HS-5 (cell line): ENCODE measurements around the gene SUV39H2.
"Not testable (repeated sequence)": the region's sequence is repeated elsewhere in the genome, so short reads cannot be mapped to it uniquely, and the experiment has no call there.

ENCODE experiments used
- DNase-seq: peaks from one replicate; pipeline ENCODE4 v3.0.0-alpha.2; 2012; ENCODE audit warnings: low read depth

SUV39H2 gene

DNA sequence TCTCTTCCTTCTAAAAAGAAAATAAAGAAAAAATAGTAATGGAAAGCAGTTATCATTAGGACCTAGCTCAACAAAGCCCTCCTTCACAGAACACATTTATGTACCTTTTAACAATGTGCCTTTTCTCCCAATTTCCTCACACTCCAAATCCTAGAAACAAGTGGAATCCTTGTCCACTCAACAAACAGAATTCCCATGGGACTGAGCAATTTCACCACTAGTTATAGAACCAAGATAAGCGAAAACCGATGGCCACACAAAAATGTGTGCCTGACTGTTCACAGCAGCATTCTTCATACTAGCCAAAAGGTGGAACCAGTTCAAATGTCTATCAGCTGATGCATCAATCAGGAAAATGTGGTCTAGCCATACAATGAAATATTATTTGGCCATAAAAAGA is 57.9 kb downstream of the SUV39H2 start:
- no peak for DNase-seq

GRCh38 chr10:14938971-14939370 is 60.3 kb downstream of the SUV39H2 start:
- DNase-seq = not testable (repeated sequence)

- DNase-seq = not testable (repeated sequence)
Observed at GRCh38 chr10:14942147-14942949, 63.7 kb downstream of the SUV39H2 start.

DNA sequence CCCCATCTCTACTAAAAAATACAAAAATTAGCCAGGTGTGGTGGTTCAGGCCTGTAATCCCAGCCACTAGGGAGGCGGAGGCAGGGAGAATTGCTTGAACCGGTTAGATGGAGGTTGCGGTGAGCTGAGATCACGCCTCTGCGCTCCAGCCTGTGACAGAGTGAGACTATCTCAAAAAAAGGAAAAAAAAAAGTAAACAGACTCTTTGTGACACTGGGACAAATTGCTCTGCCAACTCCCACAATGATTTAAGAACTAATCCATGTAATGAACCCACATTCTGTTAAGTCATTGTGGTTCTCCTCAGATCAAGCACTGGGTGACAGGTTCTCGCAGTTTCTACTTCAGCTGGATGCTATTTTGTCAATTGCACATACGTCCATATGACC is 64.3 kb downstream of the SUV39H2 start:
- DNase-seq = not testable (repeated sequence)

DNA sequence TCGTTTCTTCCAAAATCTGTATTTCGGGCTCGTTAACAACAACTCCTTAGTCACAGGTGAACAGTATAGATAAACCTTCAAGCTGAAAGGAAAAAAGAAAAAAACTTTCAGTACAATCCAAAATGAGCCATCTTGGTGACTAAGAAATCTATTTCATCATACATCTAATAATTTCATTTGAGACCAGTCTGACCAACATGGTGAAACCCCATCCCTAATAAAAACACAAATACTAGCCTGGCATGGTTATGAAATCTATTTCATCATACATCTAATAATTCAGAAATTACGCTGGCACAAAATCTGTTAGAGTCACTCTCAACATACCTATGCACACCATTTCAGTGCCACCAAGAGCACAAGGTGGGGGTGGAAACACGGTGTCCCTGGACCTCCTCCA is 66.4 kb downstream of the SUV39H2 start:
- DNase-seq = no peak

GRCh38 chr10:14947268-14947667 is 68.6 kb downstream of the SUV39H2 start:
- DNase-seq = no peak

DNA sequence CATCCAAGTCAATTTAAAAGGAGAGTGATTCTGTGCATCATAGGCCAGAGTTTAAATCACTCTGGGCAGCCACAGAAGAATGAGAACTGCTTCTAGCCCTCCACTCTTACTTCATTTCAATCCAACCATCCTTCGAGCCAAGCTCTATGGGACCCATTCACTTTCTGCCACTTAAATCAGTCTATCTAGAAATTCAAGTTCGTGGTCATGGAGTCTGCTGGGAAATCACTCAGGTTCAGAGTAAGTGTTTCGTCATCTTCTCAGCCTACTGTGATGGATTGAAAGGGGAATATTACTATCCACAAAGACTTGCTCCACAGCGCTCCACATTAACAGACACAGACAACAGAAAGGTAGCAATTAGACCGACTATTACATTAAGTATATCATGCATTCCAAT is 70.6 kb downstream of the SUV39H2 start:
- DNase-seq = no peak

DNA sequence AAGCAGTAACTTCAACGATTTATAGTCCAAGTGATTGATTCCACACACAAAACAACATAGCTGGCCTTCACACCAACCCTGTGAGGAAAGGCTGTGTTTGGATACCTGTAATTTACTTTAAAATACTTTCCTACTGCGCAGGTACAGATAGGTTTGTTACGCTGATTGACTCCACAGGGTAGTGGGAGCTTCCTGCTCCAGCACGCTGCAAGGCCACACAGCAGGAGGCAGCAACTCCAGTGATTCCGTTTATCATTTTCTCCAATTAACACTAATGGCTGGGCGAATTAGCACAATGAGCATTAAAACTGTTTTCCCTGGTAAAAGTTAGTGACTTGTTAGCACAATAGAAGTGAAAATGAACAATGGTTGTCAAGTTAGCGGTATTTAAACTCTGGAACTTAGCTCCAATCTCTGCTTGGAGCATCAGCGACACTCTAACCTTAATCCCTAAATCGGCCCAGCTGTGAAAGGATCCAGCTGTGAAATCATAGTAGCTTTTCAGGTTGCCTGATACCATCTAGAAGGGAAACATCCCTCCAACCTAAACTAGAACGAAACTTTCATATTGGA is 74.3 kb downstream of the SUV39H2 start:
- DNase-seq = no peak

DNA sequence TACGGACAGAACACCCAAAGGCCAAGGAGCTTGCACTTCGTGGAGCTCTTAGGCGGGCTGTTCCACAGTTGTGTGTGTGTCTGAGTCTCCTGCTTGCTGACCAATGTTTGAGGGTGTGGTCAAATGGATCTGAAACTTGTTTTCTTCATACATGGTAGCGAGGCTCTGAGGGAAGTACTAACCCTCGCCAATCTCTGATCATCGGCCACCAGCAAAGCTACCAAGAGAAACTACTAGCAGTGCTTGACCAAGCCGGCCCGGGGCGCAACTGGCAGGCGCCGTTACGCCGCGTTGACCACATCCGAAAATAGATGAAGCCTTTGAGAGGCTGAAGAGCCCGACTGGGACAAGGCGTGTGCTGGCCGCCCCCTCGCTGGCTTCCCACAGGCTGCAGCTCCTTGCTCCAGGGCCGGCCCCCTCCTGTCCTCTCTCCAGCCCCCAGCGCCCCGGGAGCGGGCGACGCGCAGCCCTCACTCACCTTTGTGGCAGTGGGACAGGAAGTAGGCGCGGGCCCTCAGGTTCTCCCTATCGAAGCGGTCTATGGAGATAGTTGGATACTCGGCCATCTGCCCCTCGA is 74.8 kb downstream of the SUV39H2 start:
- DNase-seq = peak; percentile 22
